Tibial nerve (tissue), 4 donors: ENCODE results near the gene RAB11FIP4.

Experiments
- CTCF ChIP-seq, 5 experiments: fragments of 200-600 bp in 3 of 5; fragments of 450-650 bp in 2 of 5; sonication (generic) in 3 of 5; IDR thresholded peaks; one replicate each; pipeline ENCODE4 v1.5.1; 2016 to 2019; ENCODE audit warnings: antibody characterized with exemption in 5 of 5, mild to moderate bottlenecking in 3 of 5, moderate library complexity in 2 of 5
- EP300 ChIP-seq, 2 donors: sonication (generic); formaldehyde crosslinking; IDR thresholded peaks; one replicate each; pipeline ENCODE4 v1.6.1; 2017; ENCODE audit warnings: antibody characterized with exemption in 2 of 2, mild to moderate bottlenecking in 1 of 2

DNA sequence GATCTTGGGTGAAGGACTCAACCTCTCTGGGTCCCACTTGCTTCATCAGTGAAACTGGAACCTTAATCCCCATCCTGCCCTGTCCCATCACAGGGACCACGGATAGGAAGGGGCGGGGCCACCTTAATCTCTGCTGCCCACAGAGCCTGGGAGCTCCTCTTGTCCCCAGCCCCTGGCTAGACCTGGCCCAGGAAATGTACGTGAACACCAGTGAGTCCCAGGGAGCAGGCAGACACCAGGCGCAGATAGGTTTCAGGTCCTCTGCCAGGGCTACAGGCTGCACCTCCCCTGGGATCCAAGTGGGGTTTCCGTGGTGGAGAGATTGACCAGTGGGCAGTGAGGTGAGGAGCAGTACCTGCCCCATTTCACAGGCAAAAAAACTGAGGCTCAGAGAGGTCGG is 21.0 kb downstream of the RAB11FIP4 start:
- TF ChIP-seq CTCF (IDR thresholded peaks at IDR 0.05) (no peak), EP300 (IDR thresholded peaks at IDR 0.05) (no peak)
